KMS-11 (cell line): ENCODE measurements around the gene TRAPPC2L.
A peak's percentile ranks its signal among the peaks of the same experiment; 100 is the strongest.

ENCODE experiments used
- H2AFZ ChIP-seq: fragments of 200-600 bp; sonication (generic); 2 replicates; pipeline ENCODE4 v1.6.1; 2016; ENCODE audit warnings: antibody characterized with exemption, mixed run types, low read depth
- H3K27ac ChIP-seq: fragments of 200-600 bp; sonication (generic); 2 replicates; pipeline ENCODE4 v1.6.1; 2016; ENCODE audit warnings: mild to moderate bottlenecking, mixed run types
- H3K27me3 ChIP-seq: fragments of 200-600 bp; sonication (generic); 2 replicates; pipeline ENCODE4 v1.6.1; 2017; ENCODE audit warnings: mild to moderate bottlenecking, low read depth, mixed run types, moderate library complexity; ENCODE audit not compliant: insufficient read depth
- H3K36me3 ChIP-seq: fragments of 200-600 bp; sonication (generic); 2 replicates; pipeline ENCODE4 v1.6.1; 2017; ENCODE audit warnings: mild to moderate bottlenecking, mixed run types; ENCODE audit not compliant: insufficient read depth
- H3K4me1 ChIP-seq: fragments of 200-600 bp; sonication (generic); 2 replicates; pipeline ENCODE4 v1.6.1; 2016; ENCODE audit warnings: mild to moderate bottlenecking, low read depth, mixed run types; ENCODE audit not compliant: poor library complexity, severe bottlenecking
- H3K4me2 ChIP-seq: fragments of 200-600 bp; sonication (generic); 2 replicates; pipeline ENCODE4 v1.7.0; 2016; ENCODE audit warnings: mild to moderate bottlenecking, mixed run types
- H3K4me3 ChIP-seq: fragments of 200-600 bp; sonication (generic); IDR thresholded peaks from 2 replicates; pipeline ENCODE4 v1.6.1; 2017; ENCODE audit warnings: low read depth, low read length, mixed read lengths; ENCODE audit not compliant: insufficient read depth
- H3K79me2 ChIP-seq: fragments of 200-600 bp; sonication (generic); 2 replicates; pipeline ENCODE4 v1.6.1; 2016; ENCODE audit warnings: low read depth, mixed run types; ENCODE audit not compliant: insufficient read depth
- H3K9ac ChIP-seq: fragments of 200-600 bp; sonication (generic); 2 replicates; pipeline ENCODE4 v1.6.1; 2016; ENCODE audit warnings: mild to moderate bottlenecking, mixed run types
- H4K20me1 ChIP-seq: fragments of 200-600 bp; sonication (generic); 2 replicates; pipeline ENCODE4 v1.6.1; 2016; ENCODE audit warnings: mild to moderate bottlenecking, mixed run types; ENCODE audit not compliant: insufficient read depth
- TF ChIP-seq, protein P1 (sequence below): fragments of 200-600 bp; sonication (generic); conservative IDR thresholded peaks from 2 replicates; pipeline ENCODE4 v1.6.1; 2017; ENCODE audit warnings: low read depth, mild to moderate bottlenecking, antibody characterized with exemption, low read length, moderate library complexity, mixed read lengths

TRAPPC2L gene

DNA sequence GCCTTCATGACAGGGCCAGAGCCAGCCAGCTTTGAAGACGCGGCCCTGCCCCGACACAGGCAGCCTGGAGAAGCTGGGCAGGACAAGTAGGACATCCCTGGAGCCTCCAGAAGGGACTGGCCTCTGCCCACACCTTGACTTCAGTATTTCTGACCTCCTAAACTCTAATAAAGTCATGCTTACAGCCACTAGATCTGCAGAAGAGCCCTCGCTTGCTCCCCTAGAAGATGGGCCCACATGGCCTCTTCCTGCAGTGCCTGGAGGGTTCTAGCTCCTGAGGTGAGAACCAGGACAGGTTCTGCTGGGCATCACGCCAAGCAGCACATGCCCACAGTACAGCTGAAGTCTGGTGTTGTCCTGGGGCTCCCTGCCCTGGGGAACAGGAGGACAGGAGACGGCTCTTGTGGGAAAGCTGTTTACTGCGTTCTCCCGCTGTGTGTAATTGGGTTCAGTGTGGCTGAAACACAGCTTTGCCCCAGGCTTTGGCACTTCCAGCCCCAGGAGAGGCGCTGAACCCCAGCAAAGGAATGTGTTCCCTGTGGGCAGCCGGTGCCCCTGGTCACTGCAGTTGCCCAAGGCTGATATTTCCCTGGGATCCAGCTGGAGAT lies 47.8 kb upstream of the TRAPPC2L start:
- TF ChIP-seq, protein P1, sequence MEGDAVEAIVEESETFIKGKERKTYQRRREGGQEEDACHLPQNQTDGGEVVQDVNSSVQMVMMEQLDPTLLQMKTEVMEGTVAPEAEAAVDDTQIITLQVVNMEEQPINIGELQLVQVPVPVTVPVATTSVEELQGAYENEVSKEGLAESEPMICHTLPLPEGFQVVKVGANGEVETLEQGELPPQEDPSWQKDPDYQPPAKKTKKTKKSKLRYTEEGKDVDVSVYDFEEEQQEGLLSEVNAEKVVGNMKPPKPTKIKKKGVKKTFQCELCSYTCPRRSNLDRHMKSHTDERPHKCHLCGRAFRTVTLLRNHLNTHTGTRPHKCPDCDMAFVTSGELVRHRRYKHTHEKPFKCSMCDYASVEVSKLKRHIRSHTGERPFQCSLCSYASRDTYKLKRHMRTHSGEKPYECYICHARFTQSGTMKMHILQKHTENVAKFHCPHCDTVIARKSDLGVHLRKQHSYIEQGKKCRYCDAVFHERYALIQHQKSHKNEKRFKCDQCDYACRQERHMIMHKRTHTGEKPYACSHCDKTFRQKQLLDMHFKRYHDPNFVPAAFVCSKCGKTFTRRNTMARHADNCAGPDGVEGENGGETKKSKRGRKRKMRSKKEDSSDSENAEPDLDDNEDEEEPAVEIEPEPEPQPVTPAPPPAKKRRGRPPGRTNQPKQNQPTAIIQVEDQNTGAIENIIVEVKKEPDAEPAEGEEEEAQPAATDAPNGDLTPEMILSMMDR: no peak
- Histone ChIP-seq H3K4me1 (peaks cover 37% of the 10 kb centered on the region), H3K27me3 (no peaks in the 10 kb centered on the region), H3K27ac (peak overlapping the region; percentile 82; the same call in 1 of the 2 replicates), H3K9ac (peak overlapping the region; percentile 96; the same call in 1 of the 2 replicates), H2AFZ (no peak overlapping the region), H3K4me3 (no peak overlapping the region), H3K36me3 (peaks cover 6% of the 10 kb centered on the region; the same call in 1 of the 2 replicates), H4K20me1 (no peaks in the 10 kb centered on the region; the same call in 1 of the 2 replicates), H3K4me2 (peak overlapping the region; percentile 94), H3K79me2 (peaks cover 54% of the 10 kb centered on the region)

DNA sequence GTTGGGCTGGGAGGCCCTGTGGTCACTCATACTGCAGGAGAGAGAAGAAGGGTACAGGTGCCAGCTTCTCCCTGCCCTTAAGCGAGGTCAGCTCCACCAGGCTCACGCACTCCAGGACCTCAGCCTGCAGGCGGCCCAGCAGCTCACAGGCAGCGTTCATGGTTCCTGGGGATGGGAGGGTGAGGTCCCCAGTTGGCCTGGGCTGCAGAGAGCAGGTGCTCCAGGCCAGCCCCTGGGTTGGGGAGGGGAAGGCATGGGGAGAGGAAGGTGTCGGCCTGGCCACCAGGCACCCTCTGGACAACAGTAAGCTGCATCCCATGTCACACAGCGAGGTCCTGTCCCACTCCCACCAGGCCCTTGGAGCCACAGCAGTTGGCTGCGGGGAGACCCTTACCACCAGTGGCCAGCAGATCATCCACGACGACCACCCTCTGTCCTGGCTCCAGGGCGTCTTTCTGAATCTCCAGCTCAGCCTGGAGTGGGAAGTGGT lies 47.2 kb upstream of the TRAPPC2L start:
- peaks cover 35% of the 10 kb centered on the region for H3K4me1 ChIP-seq
- TF ChIP-seq, protein P1: no peak
- H3K36me3 ChIP-seq: peaks cover 6% of the 10 kb centered on the region; the same call in 1 of the 2 replicates
- peak overlapping the region; percentile 94 for H3K4me2 ChIP-seq
- H3K4me3 ChIP-seq: no peak overlapping the region
- peaks cover 48% of the 10 kb centered on the region for H3K79me2 ChIP-seq
- H2AFZ ChIP-seq: no peak overlapping the region
- H3K27ac ChIP-seq: peak overlapping the region; percentile 82
- no peaks in the 10 kb centered on the region for H3K27me3 ChIP-seq
- H4K20me1 ChIP-seq: no peaks in the 10 kb centered on the region; the same call in 1 of the 2 replicates
- H3K9ac ChIP-seq: peak overlapping the region; percentile 96; the same call in 1 of the 2 replicates

DNA sequence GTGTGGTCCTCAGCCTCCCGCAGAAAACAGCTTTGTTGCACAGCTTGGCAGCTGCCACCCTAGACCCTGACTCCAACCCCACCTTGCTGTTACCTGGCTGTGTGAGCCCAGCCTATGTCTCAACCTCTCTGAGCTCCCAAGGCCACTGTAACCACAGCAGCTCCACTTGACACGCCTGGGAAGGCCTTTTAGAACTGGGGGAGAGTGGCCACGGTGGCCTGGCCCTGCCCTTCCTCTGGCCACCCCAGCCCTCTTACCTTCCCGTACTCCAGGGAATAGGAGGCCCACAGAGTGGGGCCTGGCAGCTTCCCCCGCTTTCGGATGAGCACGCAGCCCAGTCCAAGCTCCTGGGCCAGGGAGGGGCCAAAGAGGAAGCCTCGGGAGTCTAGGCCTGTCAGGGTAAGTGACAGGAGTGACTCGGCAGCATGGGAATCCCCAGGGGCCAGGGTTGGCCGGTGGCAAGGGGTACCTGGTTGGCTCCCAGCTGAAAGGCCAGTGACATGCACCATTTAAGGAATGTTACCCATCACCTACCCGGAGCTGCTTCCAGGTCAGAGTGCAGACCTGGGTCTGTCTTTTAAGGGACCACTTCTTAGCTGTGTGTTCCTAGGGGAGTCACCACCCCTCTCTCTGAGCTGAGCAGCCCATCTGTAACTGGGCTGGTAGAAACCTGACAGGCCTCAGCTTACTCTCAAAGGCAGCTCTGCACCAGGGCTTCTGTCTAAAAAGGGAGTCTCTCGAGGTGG lies 46.6 kb upstream of the TRAPPC2L start:
- Histone ChIP-seq H3K9ac (peak overlapping the region; percentile 96), H4K20me1 (no peaks in the 10 kb centered on the region), H3K27me3 (no peaks in the 10 kb centered on the region), H3K4me1 (peaks cover 29% of the 10 kb centered on the region), H3K4me3 (no peak overlapping the region), H3K27ac (peak overlapping the region; percentile 82), H2AFZ (no peak overlapping the region), H3K4me2 (peak overlapping the region; percentile 94), H3K79me2 (peaks cover 42% of the 10 kb centered on the region), H3K36me3 (peaks cover 6% of the 10 kb centered on the region; the same call in 1 of the 2 replicates)
- TF ChIP-seq, protein P1: no peak

DNA sequence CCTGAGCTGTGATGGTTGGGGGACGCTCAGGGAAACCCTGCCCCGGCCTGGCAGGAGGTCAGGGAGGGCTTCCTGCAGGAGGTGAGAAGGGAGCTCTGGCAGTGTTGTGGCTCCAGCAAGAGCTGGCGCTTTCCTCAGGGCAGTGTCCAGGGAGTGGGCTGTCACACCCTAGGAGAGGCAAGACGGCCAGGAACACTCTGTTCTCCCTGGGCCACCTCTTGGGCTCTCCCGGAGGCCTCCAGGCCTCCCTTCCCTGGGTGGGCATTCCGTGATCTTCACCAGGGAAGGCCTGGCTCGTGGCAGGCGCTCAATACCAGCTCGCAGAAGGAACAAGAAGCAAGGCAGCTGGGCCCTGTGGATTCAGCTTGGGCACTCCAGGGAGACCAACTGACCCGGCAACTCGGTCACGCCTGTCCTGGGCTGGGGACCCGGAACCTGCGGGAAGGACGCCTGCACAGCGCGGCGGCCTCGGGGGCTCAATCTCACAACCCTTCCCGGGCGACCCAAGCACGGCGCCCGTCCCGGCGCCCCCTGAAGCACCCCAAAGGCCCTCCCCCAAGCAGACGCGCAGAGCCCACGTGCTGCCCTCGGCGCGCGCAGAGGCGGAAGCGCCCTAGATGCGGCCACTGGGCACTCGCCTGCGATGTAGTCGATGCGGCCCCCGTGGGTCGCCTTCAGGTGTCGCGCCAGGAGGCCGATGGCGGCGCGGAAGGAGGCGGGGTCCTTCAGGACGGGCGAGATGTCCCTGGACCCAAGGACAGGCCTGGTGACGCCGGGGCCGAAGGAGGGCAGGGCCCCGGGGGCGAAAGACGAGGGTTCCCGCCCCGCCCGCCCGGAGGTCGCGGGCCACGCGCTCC lies 45.8 kb upstream of the TRAPPC2L start:
- peaks cover 6% of the 10 kb centered on the region; the same call in 1 of the 2 replicates for H3K36me3 ChIP-seq
- H3K27ac ChIP-seq: peak overlapping the region; percentile 82
- peak overlapping the region; percentile 96 for H3K9ac ChIP-seq
- TF ChIP-seq, protein P1: no peak
- H3K4me2 ChIP-seq: peak overlapping the region; percentile 94
- H2AFZ ChIP-seq: no peak overlapping the region
- no peak overlapping the region for H3K4me3 ChIP-seq
- H3K27me3 ChIP-seq: no peaks in the 10 kb centered on the region
- H3K79me2 ChIP-seq: peaks cover 34% of the 10 kb centered on the region
- H4K20me1 ChIP-seq: no peaks in the 10 kb centered on the region
- peaks cover 26% of the 10 kb centered on the region for H3K4me1 ChIP-seq
